Midbrain (tissue), 1 donor: ENCODE measurements around the gene TIGIT.

ENCODE experiments used
- DNase-seq: peaks from one replicate; lab custom pipeline; 2025; lab: John Stamatoyannopoulos, UW

TIGIT gene

DNA sequence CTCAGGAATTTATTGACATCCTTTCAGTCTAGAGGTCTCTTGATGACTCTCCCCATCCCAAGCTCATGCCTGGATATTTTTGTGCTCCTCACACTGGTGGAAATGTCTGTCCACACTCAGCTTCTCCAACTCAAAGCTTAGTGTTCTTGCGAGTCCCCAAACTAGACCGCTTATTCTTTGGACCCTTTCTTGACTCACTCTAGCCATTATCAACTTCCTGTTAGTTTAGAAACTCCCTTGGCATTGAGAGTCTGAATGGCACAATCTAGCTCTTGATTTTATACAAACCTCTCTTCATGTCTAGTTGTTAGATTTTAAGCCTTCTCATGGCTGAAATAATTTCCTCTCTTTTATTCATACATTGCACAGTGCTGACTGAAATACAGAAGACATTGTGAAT lies 19.6 kb downstream of the TIGIT start:
- no peak for DNase-seq

- DNase-seq: no peak
Measured at GRCh38 chr3:114314282-114314681, 20.5 kb downstream of the TIGIT start.

- DNase-seq: no peak
Measured at GRCh38 chr3:114318295-114318694, 24.5 kb downstream of the TIGIT start.

DNA sequence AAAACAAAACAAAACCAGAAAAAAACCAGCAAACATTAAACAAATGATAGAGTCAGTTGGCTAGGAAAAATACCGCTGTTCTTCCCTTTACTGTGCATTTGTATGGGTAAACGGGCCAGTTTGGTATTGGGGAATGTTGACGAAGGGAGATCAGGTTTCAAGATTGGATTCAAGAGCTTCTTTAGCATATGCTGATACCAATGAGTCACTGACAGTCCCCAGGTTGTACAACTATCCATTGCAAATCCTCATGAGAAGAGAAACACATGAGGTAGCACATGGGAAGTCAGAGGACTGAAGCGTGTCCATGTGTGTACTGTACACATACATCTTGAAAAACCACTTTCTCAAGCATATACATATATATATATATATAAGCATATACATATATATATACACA lies 25.6 kb downstream of the TIGIT start:
- no peak for DNase-seq

DNA sequence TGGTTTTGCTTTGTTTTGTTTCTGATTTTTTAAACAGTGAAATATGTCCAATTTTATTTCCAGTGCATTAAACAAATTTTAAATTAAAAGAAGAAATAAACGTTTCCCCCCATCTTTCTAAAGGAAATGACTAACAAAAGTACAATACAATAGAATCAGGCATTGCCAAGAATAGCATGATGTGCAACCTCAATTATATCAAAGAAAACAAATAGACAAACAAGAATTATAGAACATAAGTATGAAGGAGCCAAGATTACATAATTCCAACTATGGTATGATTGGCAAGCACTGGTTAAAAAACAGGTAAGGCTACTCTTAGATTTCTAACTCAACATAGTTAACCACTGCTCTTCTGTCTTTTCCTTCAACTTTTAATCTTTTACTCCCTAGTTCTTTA lies 26.4 kb downstream of the TIGIT start:
- DNase-seq: no peak

GRCh38 chr3:114323546-114324254 lies 29.9 kb downstream of the TIGIT start:
- no peak for DNase-seq

GRCh38 chr3:114327665-114328064 lies 33.8 kb downstream of the TIGIT start:
- no peak for DNase-seq

- no peak for DNase-seq
Measured at GRCh38 chr3:114328345-114328744, 34.5 kb downstream of the TIGIT start.

DNA sequence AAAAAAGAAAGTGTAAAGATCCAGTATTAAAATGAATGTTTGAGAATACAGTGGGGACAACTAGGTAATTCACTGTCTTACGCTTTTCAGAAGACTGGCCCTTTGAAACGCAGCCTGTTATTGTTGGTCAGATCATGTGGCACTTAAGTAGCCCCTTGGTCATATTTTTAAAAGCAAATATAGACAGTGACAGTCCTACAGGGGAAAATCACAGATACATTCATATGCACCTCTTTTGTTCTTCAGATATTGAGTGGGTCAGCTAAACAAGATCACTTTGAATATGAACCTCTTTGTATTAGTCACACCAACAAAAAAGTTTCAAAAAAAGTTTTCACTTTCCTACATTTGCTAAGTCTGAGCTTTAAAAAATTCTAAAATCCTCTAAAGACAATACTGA lies 36.0 kb downstream of the TIGIT start:
- no peak for DNase-seq

- DNase-seq: no peak
Measured at GRCh38 chr3:114331007-114331406, 37.2 kb downstream of the TIGIT start.

DNA sequence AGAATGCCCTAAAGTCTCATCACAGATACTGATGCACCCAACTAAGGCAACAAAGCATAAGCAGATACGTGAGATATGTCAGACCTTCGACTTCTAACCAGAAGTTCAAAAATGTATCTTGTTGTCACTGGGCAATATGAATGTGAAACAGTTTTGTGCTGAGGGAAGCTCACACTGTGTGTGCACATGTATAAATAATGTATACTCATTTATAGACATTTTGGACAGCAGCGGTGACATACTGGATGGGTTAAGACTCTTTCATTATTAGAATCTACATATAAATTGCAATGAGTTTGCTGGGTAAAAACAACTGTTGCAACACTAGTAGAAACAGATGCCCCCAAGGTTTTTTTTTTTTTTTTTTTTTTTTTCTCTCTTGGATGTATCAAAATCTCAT lies 37.9 kb downstream of the TIGIT start:
- no peak for DNase-seq

DNA sequence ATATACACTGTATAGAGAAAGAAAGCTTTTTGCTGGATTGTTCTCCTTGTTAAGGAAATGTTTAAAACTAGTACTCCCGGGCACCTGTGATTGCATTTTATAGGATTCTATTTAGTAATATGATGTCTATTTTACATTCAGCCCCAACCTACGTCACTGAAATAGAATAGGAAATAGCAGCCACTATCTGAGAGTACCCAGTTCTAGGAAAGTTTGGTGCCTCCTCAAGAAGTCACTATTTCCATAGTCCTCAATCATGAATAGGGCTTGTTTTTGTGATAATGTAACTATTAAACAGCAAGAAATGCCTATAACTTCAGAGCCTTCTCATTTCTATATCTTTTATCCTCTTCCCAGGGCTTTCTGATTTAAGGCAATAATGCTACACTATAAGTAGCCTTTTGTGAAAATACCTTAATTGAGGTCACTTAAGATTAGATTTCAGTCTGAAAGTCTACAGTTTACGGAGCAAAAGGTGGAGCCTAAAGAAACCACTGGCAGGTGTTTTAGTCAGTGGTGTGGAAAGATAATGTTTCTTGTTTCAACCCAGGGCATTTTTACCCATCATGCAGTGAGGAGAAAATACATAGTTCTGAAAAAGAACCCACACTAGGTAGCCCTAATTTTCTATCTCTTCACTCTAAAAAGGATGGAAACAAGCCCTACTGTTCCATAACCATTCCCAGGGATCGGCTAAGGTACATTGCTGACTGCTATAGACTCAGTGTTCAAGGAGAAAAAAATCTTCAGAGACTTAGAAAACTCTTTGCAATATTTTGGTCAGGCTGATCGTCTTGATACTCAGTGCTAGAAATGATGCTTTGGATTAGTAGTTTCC lies 38.7 kb downstream of the TIGIT start:
- DNase-seq: no peak

DNA sequence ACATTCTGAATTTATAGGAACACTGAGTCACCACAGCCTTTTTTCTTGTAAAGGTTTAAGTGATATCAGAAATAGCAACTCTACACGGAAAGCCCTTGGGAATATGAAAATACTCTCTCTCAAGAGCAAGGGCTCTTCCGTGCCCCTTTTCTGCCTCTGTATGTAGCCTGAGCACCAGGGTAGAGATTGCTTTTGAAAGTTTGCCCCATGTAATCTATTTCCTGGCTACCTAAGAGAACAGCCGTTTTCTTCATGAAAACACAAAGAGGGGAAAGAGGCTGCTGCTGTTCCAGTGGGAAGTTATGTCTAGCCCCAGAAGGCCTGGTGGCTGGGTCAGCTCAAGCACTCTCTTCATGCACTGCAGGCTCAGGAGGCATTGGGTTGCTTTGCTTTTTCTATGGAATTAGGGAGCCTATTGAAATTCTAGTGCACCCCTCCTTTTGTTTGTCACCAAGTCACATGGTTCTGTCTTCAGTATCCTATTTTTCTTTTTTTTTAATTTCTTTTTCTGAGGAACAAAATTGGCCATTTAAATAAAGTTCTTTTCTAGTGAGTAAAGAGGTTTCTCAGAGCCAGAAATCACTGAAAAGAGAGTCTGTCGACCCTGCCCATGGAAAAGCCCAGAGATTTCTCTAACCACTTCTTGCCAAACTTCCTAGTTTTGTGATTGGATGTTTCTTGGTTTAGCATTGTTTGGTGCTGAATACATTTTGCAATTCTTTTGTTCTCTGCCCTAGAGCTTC lies 39.5 kb downstream of the TIGIT start:
- peak; percentile 63 for DNase-seq

- no peak for DNase-seq
Measured at GRCh38 chr3:114333923-114334240, 40.1 kb downstream of the TIGIT start.

GRCh38 chr3:114336122-114336697 lies 42.4 kb downstream of the TIGIT start:
- no peak for DNase-seq

DNA sequence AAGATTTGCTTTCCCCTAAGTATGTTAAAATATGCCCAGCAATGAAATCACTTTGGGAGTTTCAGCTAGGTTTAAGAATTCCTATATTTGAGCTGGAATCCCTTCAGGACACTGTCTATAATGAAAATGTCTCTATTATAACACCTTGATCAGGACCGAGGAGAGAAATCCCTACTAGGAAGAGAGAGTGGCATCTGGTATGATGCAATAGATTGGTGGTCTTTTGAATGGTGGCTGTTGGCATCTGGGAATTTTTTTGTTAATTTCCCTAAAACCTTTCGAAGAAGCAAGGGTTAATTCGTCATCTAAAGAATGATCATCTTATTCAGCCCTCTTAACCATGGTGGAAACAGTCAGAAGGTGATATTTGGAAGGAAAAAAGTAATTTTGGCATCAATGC lies 43.0 kb downstream of the TIGIT start:
- DNase-seq: no peak

DNA sequence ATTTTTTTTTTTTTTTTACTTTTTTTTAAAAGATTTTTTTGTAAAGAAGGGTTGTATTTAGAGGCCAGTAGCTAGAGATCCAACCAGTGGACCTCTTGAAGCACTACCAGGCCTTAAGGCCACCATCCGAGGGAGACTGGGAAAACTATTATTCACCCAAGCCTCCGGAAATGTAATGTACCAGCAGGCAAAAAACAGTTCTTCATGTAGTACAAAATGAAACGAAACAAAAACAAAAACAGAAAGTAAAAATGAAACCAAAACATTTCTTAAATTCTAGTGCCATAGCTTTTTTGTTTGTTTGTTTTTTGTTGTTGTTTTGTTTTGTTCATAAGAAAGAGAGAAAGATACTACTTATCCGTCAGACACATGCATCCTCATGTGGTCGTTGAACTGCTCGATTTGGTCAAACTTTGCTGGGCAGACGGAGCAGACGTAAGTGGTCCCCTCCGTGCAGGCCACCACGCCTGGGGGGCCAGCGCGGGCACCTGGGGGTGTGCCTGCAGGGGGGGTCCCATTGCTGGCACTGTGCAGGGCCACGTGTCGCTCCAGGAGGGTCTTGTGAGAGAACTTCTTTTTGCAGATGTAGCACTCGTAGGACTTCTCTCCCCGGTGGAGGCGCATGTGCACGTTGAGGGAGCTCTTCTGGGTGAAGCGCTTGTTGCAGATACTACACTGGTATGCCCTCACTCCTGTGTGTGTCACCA lies 45.0 kb downstream of the TIGIT start:
- no peak for DNase-seq

- no peak for DNase-seq
Measured at GRCh38 chr3:114344492-114344891, 50.7 kb downstream of the TIGIT start.

- no peak for DNase-seq
Measured at GRCh38 chr3:114350271-114350670, 56.4 kb downstream of the TIGIT start.

DNA sequence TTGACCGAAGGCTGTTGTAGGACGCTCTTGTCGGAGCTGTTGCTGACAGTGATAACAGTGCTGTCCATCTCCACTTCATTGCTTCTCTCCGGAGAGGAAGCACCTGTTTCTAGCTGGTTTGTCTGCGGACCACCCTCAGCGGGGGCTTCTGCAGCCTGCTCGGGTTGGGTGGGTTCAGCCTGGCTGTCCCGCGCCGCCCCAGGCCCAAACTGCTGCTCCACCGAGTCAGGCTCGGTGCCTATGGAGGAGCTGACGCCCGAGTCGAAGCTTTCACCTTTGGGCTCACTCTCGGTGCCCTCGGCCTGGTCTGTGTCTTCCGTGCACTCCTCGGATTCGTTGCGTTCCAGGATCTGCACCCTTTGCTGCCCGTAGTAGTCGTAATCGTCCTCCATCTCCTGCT lies 56.9 kb downstream of the TIGIT start:
- DNase-seq: no peak

- DNase-seq: no peak
Measured at GRCh38 chr3:114351123-114351821, 57.4 kb downstream of the TIGIT start.

GRCh38 chr3:114351822-114352145 lies 58.0 kb downstream of the TIGIT start:
- no peak for DNase-seq
